A549 treated with Mapracorat at 1 μM for 4 hours (cell line): Measurements from ENCODE around the gene INHBC. TPM values are rescaled to one million over a fixed set of nuclear protein-coding genes. Genes with fewer than 3 reads are reported as not detected.

Experiments
- total RNA-seq: library from RNA; stranded (reverse); fragments of 200-300 nt; extraction: Qiagen RNA extraction; gene quantifications from 5 replicates; pipeline ENCODE4 v1.2.3, GENCODE V29; 2022

INHBC gene, protein sequence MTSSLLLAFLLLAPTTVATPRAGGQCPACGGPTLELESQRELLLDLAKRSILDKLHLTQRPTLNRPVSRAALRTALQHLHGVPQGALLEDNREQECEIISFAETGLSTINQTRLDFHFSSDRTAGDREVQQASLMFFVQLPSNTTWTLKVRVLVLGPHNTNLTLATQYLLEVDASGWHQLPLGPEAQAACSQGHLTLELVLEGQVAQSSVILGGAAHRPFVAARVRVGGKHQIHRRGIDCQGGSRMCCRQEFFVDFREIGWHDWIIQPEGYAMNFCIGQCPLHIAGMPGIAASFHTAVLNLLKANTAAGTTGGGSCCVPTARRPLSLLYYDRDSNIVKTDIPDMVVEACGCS
- not detected in 5 replicates for total RNA-seq

DNA sequence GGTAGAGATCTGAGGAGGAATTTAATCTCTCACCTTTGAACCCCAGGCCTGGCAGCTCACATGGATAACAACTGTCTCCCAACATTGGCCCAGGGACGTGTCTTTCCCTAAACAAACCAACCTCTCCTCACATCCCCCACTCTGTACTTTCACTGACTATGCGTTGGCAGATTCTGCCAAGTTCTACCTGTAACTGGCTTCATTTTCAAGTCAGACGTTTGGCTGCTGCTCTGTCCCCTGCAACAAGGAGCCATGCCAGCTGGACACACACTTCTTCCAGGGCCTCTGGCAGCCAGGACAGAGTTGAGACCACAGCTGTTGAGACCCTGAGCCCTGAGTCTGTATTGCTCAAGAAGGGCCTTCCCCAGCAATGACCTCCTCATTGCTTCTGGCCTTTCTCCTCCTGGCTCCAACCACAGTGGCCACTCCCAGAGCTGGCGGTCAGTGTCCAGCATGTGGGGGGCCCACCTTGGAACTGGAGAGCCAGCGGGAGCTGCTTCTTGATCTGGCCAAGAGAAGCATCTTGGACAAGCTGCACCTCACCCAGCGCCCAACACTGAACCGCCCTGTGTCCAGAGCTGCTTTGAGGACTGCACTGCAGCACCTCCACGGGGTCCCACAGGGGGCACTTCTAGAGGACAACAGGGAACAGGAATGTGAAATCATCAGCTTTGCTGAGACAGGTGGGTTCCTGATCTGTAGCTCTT is at the start of gene INHBC:
INHBC (plus strand) TSS at position 268 of the 707 bp plus-strand sequence; CDS start at position 371, 103 bp downstream.

DNA sequence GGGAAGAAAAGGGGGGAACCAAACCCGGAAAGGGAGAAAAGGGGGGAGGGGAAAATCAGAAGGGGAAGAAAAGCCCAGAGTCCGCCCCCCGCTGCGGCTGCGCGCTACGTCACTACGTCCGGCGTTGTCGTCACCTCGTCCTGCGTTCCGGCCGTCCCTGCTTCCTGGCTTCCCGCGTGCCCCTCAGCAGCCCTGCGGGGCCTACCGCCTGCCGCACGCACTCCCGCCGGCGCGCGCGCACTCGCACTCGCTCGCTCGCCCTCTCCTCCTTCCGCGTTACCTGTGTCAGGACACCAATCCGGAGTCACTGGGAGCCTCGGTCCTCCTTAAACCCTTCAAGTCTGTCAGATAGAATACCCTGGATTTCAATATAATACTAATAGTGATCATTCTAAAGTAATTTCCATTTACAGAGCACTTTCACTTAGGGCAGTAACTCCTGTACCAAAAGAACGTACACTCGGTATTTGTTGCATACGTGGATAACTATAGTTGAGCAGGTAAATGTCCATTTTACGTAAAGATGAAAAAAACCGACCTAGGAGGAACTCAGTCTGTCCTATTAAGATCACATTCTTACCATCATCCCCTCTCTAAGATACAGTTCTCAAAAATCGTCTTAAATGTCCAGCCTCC is 3.5 kb upstream of the INHBC start, which contains the start of gene R3HDM2:
R3HDM2 (minus strand) TSS at position 113 of the 636 bp plus-strand sequence. CDS start 120,615 bp downstream, outside the sequence.

DNA sequence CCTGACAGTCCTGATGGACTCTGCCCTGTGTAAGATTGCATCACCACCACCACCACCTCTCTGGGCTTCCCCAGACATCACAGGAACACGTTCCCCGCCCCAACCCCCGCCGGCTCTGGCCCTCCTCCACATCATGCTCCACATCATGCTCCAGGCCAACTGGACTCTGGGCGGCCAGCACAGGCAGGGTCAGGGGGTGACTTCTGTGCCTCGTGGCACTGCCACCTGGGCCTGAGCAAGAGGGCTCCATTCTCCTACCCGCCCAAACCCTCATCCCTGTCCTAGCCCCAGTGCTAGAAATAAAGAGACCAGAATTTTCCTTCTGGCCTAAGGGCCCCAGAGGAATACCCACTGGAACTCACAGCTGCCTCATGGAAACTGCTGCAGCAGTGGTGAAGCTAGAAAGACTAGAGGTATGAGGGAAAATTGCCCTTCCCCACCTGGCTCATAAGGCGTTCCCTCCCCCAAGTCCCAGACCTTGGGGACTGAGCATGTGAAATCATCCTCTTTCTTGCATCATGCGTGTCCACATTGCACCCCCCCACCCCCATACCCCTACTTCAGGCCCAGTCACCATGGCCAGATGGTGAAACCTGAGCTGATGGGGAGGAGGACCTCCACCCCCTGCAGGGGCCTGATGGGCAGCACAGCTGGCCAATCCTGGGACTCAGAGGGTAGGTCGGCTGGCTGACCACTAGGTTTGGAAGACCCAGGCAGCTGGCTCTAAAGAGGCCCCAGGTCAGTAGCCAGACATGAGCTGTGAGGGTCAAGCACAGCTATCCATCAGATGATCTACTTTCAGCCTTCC is 20.2 kb downstream of the INHBC start, which contains the start of gene INHBE:
INHBE (plus strand) TSS at position 742 of the 808 bp plus-strand sequence. CDS start 230 bp downstream, outside the sequence.

DNA sequence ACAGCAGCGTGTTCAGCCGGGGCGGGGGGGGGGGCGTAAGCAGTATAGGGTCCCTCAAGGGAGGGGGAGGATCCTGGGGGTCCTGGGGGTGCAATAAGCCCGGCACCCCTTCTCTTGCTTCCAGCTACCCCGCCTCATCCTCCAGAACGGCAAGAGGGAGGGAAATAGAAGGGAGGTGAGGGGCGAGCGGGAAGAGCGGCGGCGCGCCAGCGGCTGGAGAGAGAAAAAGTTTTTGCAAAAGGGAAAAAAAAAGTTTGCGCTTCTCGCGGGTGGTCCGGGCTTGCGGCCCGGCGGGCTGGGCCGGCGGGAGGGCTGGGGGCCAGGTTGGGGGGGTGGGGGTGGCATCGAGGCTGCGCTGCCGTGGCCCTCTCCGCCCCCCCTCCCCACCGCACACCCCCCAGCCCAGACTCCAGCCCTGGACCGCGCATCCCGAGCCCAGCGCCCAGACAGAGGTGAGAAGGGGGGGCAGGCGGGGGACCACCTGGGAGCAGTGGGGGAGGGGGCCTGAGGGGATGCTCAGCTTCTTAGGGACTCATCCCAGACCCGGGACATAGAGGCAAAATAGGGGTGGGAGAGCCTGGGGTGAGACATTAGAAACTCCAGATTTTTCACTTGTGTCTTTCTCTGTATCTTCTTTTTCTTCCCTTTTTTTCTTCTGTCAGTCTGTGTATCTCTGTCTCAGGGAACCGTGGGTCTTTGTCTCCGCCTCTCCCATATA is 25.3 kb downstream of the INHBC start, which contains the start of gene GLI1:
GLI1 (plus strand) TSS at position 36 of the 718 bp plus-strand sequence. CDS start 3,907 bp downstream, outside the sequence.

DNA sequence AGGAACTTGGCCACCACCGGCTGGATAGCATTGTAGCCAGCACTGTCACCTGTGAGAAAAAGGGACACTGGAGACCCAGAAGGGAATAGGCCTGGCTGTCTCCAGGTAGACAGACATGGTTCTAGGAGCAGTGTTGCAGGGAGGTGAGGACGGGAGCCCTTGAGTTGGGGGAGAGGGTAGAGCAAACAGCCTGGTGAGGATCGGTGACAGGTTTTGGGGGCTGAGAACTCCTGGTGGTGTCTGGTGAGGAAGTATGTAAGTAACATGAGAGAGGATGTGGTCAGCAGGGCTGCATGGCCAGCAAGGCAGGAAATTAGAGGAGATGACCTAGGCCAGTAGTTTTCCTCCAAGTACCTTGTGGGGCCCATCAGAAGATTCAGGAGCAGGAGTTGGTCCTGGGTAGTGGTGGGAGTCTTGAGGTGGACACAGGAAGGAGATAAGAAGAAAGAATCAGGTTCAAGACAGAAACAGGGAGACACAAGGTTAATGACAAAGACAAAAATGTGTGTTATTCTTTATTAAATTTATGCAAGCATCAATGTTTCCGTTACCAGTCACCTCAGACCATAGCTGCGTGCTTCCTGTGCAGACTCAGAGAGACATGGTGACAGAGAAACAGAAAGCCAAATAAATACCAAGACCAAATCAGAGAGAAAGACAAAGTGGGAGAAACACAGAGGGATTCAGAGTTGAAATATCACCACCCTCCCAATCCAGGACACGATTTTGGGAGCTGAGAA is 45.0 kb downstream of the INHBC start, which contains the start of gene ARHGAP9:
ARHGAP9 (minus strand) TSS at position 491 of the 740 bp plus-strand sequence; CDS start at position 31, 460 bp downstream.

DNA sequence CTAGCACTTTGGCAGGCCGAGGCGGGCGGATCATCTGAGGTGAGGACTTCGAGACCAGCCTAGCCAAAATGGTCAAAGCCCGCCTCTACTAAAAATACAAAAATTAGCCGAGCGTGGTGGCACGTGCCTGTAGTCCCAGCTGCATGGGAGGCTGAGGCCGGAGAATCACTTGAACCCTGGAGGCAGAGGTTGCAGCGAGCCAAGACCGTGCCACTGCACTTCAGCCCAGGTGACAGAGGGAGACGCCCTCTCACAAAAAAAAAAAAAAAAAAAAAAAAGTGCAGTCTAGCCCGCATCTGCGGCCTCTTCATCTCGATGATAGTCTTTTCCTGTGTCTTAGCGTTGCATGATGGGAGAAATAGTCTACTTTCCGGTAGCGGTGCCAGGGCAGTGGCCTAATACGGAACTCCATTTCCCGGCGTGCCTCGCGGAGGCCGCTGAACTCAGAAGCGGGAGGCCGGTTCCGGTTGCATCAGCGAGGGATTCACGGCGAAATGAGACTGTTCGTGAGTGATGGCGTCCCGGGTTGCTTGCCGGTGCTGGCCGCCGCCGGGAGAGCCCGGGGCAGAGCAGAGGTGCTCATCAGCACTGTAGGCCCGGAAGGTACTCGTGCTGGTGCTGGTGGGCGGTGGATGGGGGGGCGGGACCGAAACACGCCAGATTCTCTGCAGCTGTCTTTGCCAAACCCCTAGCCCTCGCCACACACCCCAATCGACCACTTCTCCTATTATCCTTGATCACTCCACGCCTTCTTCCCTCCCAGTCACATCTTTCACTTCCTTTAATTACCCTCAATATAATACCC is 53.2 kb downstream of the INHBC start, which contains the start of gene MARS1:
MARS1 (plus strand) TSS at position 472 of the 805 bp plus-strand sequence; CDS start at position 495, 23 bp downstream.

Other genes with a start within 250 kb of the INHBC start
- gene NXPH4, start 218.0 kb upstream of the INHBC start, total RNA-seq: 4.1 to 5.6 TPM (median 5.3 TPM) in 5 replicates
- gene SHMT2, start 205.1 kb upstream of the INHBC start, total RNA-seq: 115 to 128 TPM (median 124 TPM) in 5 replicates
- gene STAC3, start 183.6 kb upstream of the INHBC start, total RNA-seq: 0.27 to 0.61 TPM (median 0.58 TPM) in 5 replicates
- 7.2 to 8.8 TPM (median 7.9 TPM) in 5 replicates for gene R3HDM2, start 3.7 kb upstream of the INHBC start, total RNA-seq
- 0.05 to 0.09 TPM in 2 of 5 replicates, not detected in the others for gene INHBE, start 20.5 kb downstream of the INHBC start, total RNA-seq
- 5.7 to 7.0 TPM (median 6.5 TPM) in 5 replicates for gene GLI1, start 25.0 kb downstream of the INHBC start, total RNA-seq
- gene ARHGAP9, start 45.1 kb downstream of the INHBC start, total RNA-seq: 0.19 to 0.83 TPM (median 0.35 TPM) in 5 replicates
- 137 to 249 TPM (median 138 TPM) in 5 replicates for gene MARS1, start 53.3 kb downstream of the INHBC start, total RNA-seq
- gene DDIT3, start 85.7 kb downstream of the INHBC start, total RNA-seq: 27.8 to 30.1 TPM (median 28.8 TPM) in 5 replicates
- gene MBD6, start 88.0 kb downstream of the INHBC start, total RNA-seq: 19.4 to 27.6 TPM (median 26.6 TPM) in 5 replicates
- 117 to 160 TPM (median 118 TPM) in 5 replicates for gene DCTN2, start 112.4 kb downstream of the INHBC start, total RNA-seq
- 0.13 to 0.29 TPM (median 0.20 TPM) in 5 replicates for gene KIF5A, start 115.3 kb downstream of the INHBC start, total RNA-seq
- 38.3 to 48.9 TPM (median 42.1 TPM) in 5 replicates for gene PIP4K2C, start 156.4 kb downstream of the INHBC start, total RNA-seq
- gene DTX3, start 170.0 kb downstream of the INHBC start, total RNA-seq: 16.1 to 21.0 TPM (median 17.8 TPM) in 5 replicates
- gene ARHGEF25, start 176.7 kb downstream of the INHBC start, total RNA-seq: 4.4 to 5.9 TPM (median 5.3 TPM) in 5 replicates
- 30.6 to 47.9 TPM (median 44.0 TPM) in 5 replicates for gene B4GALNT1, start 198.4 kb downstream of the INHBC start, total RNA-seq